Pancreas (tissue), 10 donors: ENCODE results near the gene MYOM1. TPM values are rescaled to one million over a fixed set of nuclear protein-coding genes. Genes with fewer than 3 reads are reported as not detected.
A peak's percentile ranks its signal among the peaks of the same experiment; 100 is the strongest.

Experiments
- ATAC-seq, 4 donors: fragments of 200-7000 bp; cut with Tn5 transposase; one replicate each; pipeline versions ENCODE4 v1.8.0 to v1.9.1; 2020; ENCODE audit warnings: mild to moderate bottlenecking in 4 of 4, moderate library complexity in 4 of 4
- DNase-seq, 6 donors: peaks; one replicate each; pipeline ENCODE4 v3.0.0-alpha.2; 2020
- FAIRE-seq: peaks from 2 replicates; lab custom pipeline; 2012; peaks lifted over from hg19 to GRCh38; lab: Jason Lieb, UNC
- H3K27ac ChIP-seq, 4 donors: fragments of 200-600 bp; sonication (generic); 1 replicate in 3 of 4; 2 replicates in 1 of 4; pipeline versions ENCODE4 v1.5.0 to v1.8.0; 2020
- H3K27me3 ChIP-seq, 4 donors: fragments of 200-600 bp; one replicate each; pipeline ENCODE4 v1.8.0; 2021
- H3K36me3 ChIP-seq, 3 donors: fragments of 200-600 bp; sonication (generic) in 1 of 3; one replicate each; pipeline versions ENCODE4 v1.5.0 to v1.8.0; 2020 to 2021
- H3K4me1 ChIP-seq, 3 donors: fragments of 200-600 bp; one replicate each; pipeline ENCODE4 v1.8.0; 2021
- H3K4me3 ChIP-seq, 4 donors: fragments of 200-600 bp; sonication (generic) in 2 of 4; one replicate each; pipeline versions ENCODE4 v1.5.0 to v1.8.0; 2020 to 2021
- H3K9me3 ChIP-seq, 4 donors: fragments of 200-600 bp; one replicate each; pipeline ENCODE4 v1.8.0; 2021
- WGBS, 2 donors: extraction: QIAGEN DNeasy Blood & Tissue Kit; methylation state at CpG; one replicate each; pipeline ENCODE4 v1.1.7; 2013; 5-methylcytosine and 5-hydroxymethylcytosine counted together
- intact Hi-C, 3 donors: fragments of 100-400 bp; cut with DNase I; formaldehyde crosslinking; loops; one replicate each; pipeline versions ENCODE4 v1.11.1 to v1.14.2; 2022
- polyA plus RNA-seq, 2 donors: library from polyadenylated mRNA; stranded (reverse); fragments of 200-250 nt; gene quantifications; one replicate each; pipeline ENCODE4 v1.2.3, GENCODE V29; 2013
- total RNA-seq, 6 donors: library from RNA; stranded (reverse); fragmentation: NEBNext Ultra II Directional in 4 of 6; extraction: Animal tissue kit (Norgen Biotek cat#: 25700) in 4 of 6; gene quantifications; one replicate each; pipeline versions ENCODE4 v1.2.1 to v1.2.4, GENCODE V29; 2021 to 2023
- TF ChIP-seq, protein P1 (sequence below), 4 donors: fragments of 200-600 bp; sonication (generic) in 3 of 4; IDR thresholded peaks; one replicate each; pipeline versions ENCODE4 v1.5.0 to v1.8.0; 2021; ENCODE audit warnings: antibody characterized with exemption in 4 of 4
- donor health status: healthy with polysubstance abuse.
- donor health status: DM: no; HTN: no; CAD: no; lungs with moderate emphysema.
- donor health status: DM: no; HTN: no; CAD: no.
- donor health status: control.
- donor health status: control.
- donor health status: Bipolar disorder and iron deficiency.
- donor health status: DM: yes; HTN: yes; CAD: no.
- donor health status: DM: no; HTN: no; CAD: no.
- donor health status: DM: no; HTN: no; CAD: no.
- donor health status: DM: yes; HTN: yes; CAD: no.

Gene MYOM1
- total and polyA plus RNA-seq, 8 donors: 4.7 to 18.2 (median 14.2) TPM

DNA sequence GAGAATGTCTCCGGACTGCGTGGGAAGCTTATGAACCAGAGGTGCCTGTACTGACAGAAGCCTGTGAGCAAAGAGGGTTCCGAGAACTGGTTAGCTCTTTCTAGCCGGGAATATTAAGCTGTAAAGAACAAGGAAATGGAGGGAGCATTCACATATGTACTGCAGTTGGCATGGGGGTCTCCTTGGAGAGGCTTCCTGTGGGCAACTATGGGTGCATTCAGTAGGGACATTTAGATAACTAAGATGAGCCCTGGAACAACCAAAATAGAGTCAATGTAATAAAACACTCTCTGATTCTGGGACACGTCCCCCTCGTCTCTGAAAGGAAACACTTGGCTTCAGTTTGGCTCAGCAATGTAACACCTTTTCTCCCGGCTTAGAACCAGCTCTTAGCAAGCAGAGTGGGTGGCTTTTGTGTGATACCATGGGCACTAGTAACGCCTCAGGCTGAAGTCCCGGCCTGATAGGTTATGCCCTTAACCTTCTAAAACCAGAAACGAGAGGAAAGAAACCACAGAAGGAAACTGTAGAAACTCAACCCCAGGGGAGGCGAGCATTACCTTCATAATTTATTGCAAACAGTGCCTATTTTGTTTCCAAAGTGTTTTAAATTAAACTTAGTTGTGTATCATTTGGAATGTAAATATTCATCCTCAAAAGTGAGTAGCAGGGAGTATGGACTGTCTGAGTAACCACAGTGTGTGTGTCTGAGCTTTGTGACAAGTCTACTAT is 158.0 kb downstream of the MYOM1 start:
- 88 to 91% methylated on average over 11 of the region's 11 CpGs for WGBS, 2 donors
- no peaks in the 10 kb centered on the region for H3K27me3 ChIP-seq
- ATAC-seq: no peak
- no peak overlapping the region for H3K4me3 ChIP-seq
- H3K36me3 ChIP-seq: peaks cover 0 to 5% (median 0%) of the 10 kb centered on the region in 3 donors
- intact Hi-C loops: no loop called here
- TF ChIP-seq, protein P1, sequence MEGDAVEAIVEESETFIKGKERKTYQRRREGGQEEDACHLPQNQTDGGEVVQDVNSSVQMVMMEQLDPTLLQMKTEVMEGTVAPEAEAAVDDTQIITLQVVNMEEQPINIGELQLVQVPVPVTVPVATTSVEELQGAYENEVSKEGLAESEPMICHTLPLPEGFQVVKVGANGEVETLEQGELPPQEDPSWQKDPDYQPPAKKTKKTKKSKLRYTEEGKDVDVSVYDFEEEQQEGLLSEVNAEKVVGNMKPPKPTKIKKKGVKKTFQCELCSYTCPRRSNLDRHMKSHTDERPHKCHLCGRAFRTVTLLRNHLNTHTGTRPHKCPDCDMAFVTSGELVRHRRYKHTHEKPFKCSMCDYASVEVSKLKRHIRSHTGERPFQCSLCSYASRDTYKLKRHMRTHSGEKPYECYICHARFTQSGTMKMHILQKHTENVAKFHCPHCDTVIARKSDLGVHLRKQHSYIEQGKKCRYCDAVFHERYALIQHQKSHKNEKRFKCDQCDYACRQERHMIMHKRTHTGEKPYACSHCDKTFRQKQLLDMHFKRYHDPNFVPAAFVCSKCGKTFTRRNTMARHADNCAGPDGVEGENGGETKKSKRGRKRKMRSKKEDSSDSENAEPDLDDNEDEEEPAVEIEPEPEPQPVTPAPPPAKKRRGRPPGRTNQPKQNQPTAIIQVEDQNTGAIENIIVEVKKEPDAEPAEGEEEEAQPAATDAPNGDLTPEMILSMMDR (IDR thresholded peaks at IDR 0.05): no peak
- FAIRE-seq: no peak
- DNase-seq: no peak
- no peaks in the 10 kb centered on the region for H3K9me3 ChIP-seq
- H3K4me1 ChIP-seq: no peaks in the 10 kb centered on the region
- H3K27ac ChIP-seq: no peak overlapping the region

DNA sequence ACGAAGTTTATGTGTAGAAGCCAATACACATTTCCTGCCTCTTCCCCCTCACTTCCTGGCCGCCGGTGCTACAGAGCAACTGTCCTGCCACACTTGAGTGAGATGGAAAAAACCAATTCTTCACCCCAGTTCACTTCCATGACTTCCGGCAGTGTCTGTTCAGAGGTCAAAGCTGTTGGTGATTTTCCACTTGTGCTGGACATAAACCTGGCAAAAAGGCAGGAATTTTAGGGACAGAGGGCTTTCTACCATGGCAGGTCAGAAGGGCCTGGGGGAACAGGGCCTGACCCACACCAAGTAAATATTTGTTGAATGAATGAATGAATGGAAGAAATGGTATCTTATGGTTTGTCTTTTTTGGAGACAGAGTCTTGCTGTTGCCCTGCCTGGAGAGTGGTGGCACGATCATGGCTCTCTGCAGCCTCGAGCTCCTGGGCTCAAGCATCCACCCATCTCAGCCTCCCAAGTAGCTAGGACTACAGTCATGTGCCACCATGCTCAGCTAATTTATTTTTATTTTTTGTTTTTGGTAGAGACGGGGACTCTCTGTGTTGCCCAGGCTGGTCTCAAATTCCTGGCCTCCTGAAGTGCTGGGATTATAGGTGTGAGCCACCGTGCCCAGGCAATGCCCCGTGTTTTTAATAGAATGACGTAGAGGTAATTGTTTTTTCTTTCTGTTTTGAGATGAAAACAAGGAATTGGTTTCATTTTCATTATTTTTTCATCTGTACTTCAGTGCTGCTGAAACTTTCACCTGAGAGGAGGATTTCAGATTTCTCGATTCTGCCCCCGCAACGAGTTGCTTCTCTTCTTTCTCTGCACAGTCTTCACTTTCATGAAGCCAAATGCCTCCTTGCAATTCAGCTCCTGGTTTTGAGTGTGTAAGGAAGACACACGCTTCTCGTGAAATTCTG is 158.8 kb downstream of the MYOM1 start:
- Histone ChIP-seq H3K4me1 (no peaks in the 10 kb centered on the region), H3K9me3 (no peaks in the 10 kb centered on the region), H3K27ac (no peak overlapping the region), H3K36me3 (no peaks in the 10 kb centered on the region), H3K4me3 (no peak overlapping the region), H3K27me3 (no peaks in the 10 kb centered on the region)
- 87 to 92% methylated on average over 15 of the region's 15 CpGs for WGBS, 2 donors
- TF ChIP-seq, protein P1 (IDR thresholded peaks at IDR 0.05): no peak
- no peak for ATAC-seq
- FAIRE-seq: no peak
- intact Hi-C loops: no loop called here
- DNase-seq: no peak

DNA sequence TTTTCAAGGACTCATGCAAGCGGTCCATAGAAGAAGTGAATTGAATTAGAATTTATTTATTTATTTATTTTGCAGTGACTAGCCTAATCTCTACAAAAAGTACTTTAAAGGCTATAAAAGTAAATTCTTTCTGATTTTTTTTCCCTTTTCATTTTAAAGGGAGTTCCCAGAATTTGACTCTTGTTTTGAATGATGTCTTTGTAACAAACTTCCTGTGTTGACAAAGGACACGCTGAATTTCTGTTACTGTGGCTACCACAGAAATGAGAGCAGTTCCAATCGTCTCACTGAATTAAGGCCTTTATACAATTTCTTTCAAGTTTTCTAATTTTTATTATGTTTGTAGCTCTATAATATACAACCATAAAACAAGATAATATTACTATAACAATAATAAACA is 160.5 kb downstream of the MYOM1 start:
- Histone ChIP-seq H3K4me3 (no peak overlapping the region), H3K27me3 (no peaks in the 10 kb centered on the region), H3K4me1 (no peaks in the 10 kb centered on the region), H3K9me3 (no peaks in the 10 kb centered on the region), H3K36me3 (no peaks in the 10 kb centered on the region), H3K27ac (peak overlapping the region in 1 of 4 donors; percentile 11)
- TF ChIP-seq, protein P1 (IDR thresholded peaks at IDR 0.05): no peak
- 65 to 66% methylated on average over 3 of the region's 3 CpGs for WGBS, 2 donors
- ATAC-seq (no peak), FAIRE-seq (peak; percentile 20), DNase-seq (no peak)
- intact Hi-C loops: no loop called here

DNA sequence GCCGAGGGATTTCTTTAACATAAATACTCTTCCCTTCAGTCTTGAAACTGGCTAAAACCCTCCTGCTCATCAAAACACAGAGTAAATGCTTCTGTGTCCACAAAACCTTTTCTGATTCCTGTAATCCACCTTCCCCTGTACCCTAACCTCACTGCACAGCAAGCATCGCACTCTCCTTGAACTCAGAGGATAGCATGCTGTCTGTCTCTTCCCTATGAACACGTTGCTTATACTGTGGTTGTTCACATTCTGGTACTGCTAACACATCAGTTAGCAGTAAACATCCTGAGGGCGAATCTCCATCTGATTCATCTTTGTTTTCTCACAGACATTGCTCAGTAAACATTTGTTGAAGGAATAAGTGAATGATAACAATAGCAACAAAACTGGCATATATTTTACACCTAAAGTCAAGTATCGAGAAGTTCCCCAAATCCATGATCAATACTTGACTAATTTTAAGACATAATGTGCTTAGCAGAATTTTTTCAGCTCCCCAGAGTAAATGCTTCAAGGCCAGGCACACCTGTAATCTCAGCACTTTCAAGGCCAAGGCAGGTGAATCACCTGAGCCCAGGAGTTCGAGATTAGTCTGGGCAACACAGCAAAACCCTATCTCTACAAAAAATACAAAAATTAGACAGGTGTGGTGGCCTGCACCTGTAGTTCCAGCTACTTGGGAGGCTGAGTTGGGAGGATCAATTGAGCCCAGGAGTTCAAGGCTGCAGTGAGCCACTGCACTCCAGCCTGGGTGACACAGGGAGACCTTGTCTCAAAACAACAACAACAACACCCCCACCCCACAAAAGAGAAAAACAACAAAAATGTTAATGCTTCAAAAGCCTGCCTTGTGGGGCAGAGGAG is 161.2 kb downstream of the MYOM1 start:
- no peak for ATAC-seq
- TF ChIP-seq, protein P1 (IDR thresholded peaks at IDR 0.05): no peak
- 65 to 69% methylated on average over 6 of the region's 6 CpGs for WGBS, 2 donors
- intact Hi-C loops: no loop called here
- Histone ChIP-seq H3K27ac (peak overlapping the region in 1 of 4 donors; percentile 11), H3K36me3 (no peaks in the 10 kb centered on the region), H3K4me3 (no peak overlapping the region), H3K9me3 (no peaks in the 10 kb centered on the region), H3K4me1 (no peaks in the 10 kb centered on the region), H3K27me3 (no peaks in the 10 kb centered on the region)
- no peak for DNase-seq
- no peak for FAIRE-seq
